IMR-90 (cell line): ENCODE measurements around the gene THRB. TPM values are rescaled to one million over a fixed set of nuclear protein-coding genes. Genes with fewer than 3 reads are reported as not detected.

Source experiments
- ATAC-seq: fragments of 200-7000 bp; cut with Tn5 transposase; 2 replicates; pipeline ENCODE4 v1.9.1; 2020; ENCODE audit warnings: low read depth, mild to moderate bottlenecking, moderate library complexity
- BruUV-seq: library from RNA; stranded (reverse); fragments of 400-500 nt; replicated peaks from 2 replicates; lab custom pipeline; 2021; lab: Mats Ljungman, UMichigan
- CTCF ChIA-PET: fragments of 300-600 bp; formaldehyde crosslinking; extraction: SDS; loops from one replicate; lab custom pipeline; 2021; ENCODE audit warnings: antibody characterized with exemption; lab: Yijun Ruan, JAX
- POLR2A ChIA-PET: fragments of 300-600 bp; sonication (Branson Sonifier 250); formaldehyde crosslinking; loops from one replicate; lab custom pipeline; 2022; ENCODE audit warnings: antibody characterized with exemption; ENCODE audit not compliant: unreplicated experiment; lab: Charles Lee
- DNase-seq: peaks from one replicate; pipeline ENCODE4 v3.0.0; 2013
- H2AFZ ChIP-seq: replicated peaks from 2 replicates; pipeline ENCODE3; 2013; ENCODE audit warnings: low read length, mild to moderate bottlenecking; ENCODE audit not compliant: poor library complexity
- H2AK5ac ChIP-seq: 2 replicates; pipeline ENCODE4 v1.6.1; 2013; ENCODE audit warnings: low read depth, low read length, inconsistent platforms
- H2AK9ac ChIP-seq: replicated peaks from 2 replicates; pipeline ENCODE3; 2013; ENCODE audit warnings: mild to moderate bottlenecking, low read depth, low read length, moderate library complexity; ENCODE audit not compliant: poor library complexity
- H2BK120ac ChIP-seq: 2 replicates; pipeline ENCODE4 v1.6.1; 2013; ENCODE audit warnings: low read depth, low read length, inconsistent platforms
- H2BK15ac ChIP-seq: 3 replicates; pipeline ENCODE4 v1.6.1; 2013; ENCODE audit warnings: low read depth, low read length, inconsistent platforms
- H2BK20ac ChIP-seq: 2 replicates; pipeline ENCODE4 v1.6.1; 2013; ENCODE audit warnings: low read depth, mild to moderate bottlenecking, inconsistent platforms, low read length, moderate library complexity
- H2BK5ac ChIP-seq: 2 replicates; pipeline ENCODE4 v1.6.1; 2013; ENCODE audit warnings: mild to moderate bottlenecking, low read depth, low read length, inconsistent platforms; ENCODE audit not compliant: poor library complexity, severe bottlenecking
- H3K14ac ChIP-seq: replicated peaks from 2 replicates; pipeline ENCODE4 v1.6.1; 2013; ENCODE audit warnings: low read depth, low read length, inconsistent platforms
- H3K18ac ChIP-seq: 2 replicates; pipeline ENCODE4 v1.6.1; 2013; ENCODE audit warnings: low read depth, low read length, control low read depth
- H3K23ac ChIP-seq: 2 replicates; pipeline ENCODE4 v1.6.1; 2013; ENCODE audit warnings: low read depth, low read length, inconsistent platforms
- H3K27ac ChIP-seq: 2 replicates; pipeline ENCODE4 v1.5.1; 2013; ENCODE audit warnings: mild to moderate bottlenecking, control low read depth, low read length; ENCODE audit not compliant: insufficient read depth
- H3K27me3 ChIP-seq: 2 replicates; pipeline ENCODE4 v1.6.1; 2013; ENCODE audit warnings: low read length; ENCODE audit not compliant: control insufficient read depth, insufficient read depth
- H3K36me3 ChIP-seq: 2 replicates; pipeline ENCODE4 v1.6.1; 2013; ENCODE audit warnings: low read length, mixed read lengths; ENCODE audit not compliant: control insufficient read depth, insufficient read depth
- H3K4ac ChIP-seq: 2 replicates; pipeline ENCODE4 v1.6.1; 2013; ENCODE audit warnings: low read depth, low read length, inconsistent platforms
- H3K4me1 ChIP-seq: 2 replicates; pipeline ENCODE4 v1.6.1; 2013; ENCODE audit warnings: low read length, mixed read lengths; ENCODE audit not compliant: control insufficient read depth, insufficient read depth
- H3K4me2 ChIP-seq: 2 replicates; pipeline ENCODE4 v1.6.1; 2013; ENCODE audit warnings: low read depth, mild to moderate bottlenecking, control low read depth, low read length, moderate library complexity
- H3K4me3 ChIP-seq: 2 replicates; pipeline ENCODE4 v1.5.1; 2013; ENCODE audit warnings: low read depth, mild to moderate bottlenecking, control low read depth, low read length, moderate library complexity; ENCODE audit not compliant: insufficient read depth
- H3K56ac ChIP-seq: 2 replicates; pipeline ENCODE4 v1.6.1; 2013; ENCODE audit warnings: low read length, inconsistent platforms; ENCODE audit not compliant: insufficient read depth; ENCODE audit errors: extremely low read depth
- H3K79me1 ChIP-seq, 2 experiments: 2 replicates each; pipeline ENCODE4 v1.6.1; 2013; ENCODE audit warnings: low read length in 2 of 2, inconsistent platforms in 1 of 2, low read depth in 1 of 2
- H3K9ac ChIP-seq: 2 replicates; pipeline ENCODE4 v1.6.1; 2013; ENCODE audit warnings: low read depth, low read length, control low read depth
- H3K9me1 ChIP-seq: 2 replicates; pipeline ENCODE4 v1.6.1; 2013; ENCODE audit warnings: low read length, inconsistent platforms; ENCODE audit not compliant: insufficient read depth
- H3K9me3 ChIP-seq: 2 replicates; pipeline ENCODE4 v1.6.1; 2013; ENCODE audit warnings: low read length; ENCODE audit not compliant: control insufficient read depth, insufficient read depth
- H4K20me1 ChIP-seq: 2 replicates; pipeline ENCODE4 v1.6.1; 2013; ENCODE audit warnings: low read length, inconsistent platforms; ENCODE audit not compliant: insufficient read depth
- H4K5ac ChIP-seq: 2 replicates; pipeline ENCODE4 v1.6.1; 2013; ENCODE audit warnings: mild to moderate bottlenecking, low read depth, low read length, control low read depth
- H4K8ac ChIP-seq, 2 experiments: 2 replicates each; pipeline ENCODE4 v1.6.1; 2013; ENCODE audit warnings: low read depth in 2 of 2, low read length in 2 of 2, control low read depth in 1 of 2, inconsistent platforms in 1 of 2
- H4K91ac ChIP-seq: 2 replicates; pipeline ENCODE4 v1.6.1; 2013; ENCODE audit warnings: low read depth, low read length, inconsistent platforms; ENCODE audit not compliant: insufficient read depth
- BHLHE40 ChIP-seq: fragments of 150-350 bp; IDR thresholded peaks from 2 replicates; pipeline ENCODE4 v1.6.1; 2016; ENCODE audit warnings: mild to moderate bottlenecking, low read depth, low read length
- CEBPB ChIP-seq: IDR thresholded peaks from 2 replicates; pipeline ENCODE4 v1.6.1; 2012; ENCODE audit warnings: low read depth, low read length, improper control_type of control experiment
- MAFK ChIP-seq: IDR thresholded peaks from 2 replicates; pipeline ENCODE4 v1.6.1; 2012; ENCODE audit warnings: low read depth, low read length, improper control_type of control experiment
- MAZ ChIP-seq: IDR thresholded peaks from 2 replicates; pipeline ENCODE4 v1.6.1; 2012; ENCODE audit warnings: low read depth, mild to moderate bottlenecking, low read length, improper control_type of control experiment, moderate library complexity, borderline replicate concordance
- MXI1 ChIP-seq: IDR thresholded peaks from 2 replicates; pipeline ENCODE4 v1.6.1; 2012; ENCODE audit warnings: low read depth, mild to moderate bottlenecking, low read length, moderate library complexity, borderline replicate concordance
- POLR2A ChIP-seq: IDR thresholded peaks from 2 replicates; pipeline ENCODE4 v1.6.1; 2012; ENCODE audit warnings: mild to moderate bottlenecking, low read depth, low read length
- RAD21 ChIP-seq: IDR thresholded peaks from 2 replicates; pipeline ENCODE4 v1.6.1; 2012; ENCODE audit warnings: low read length, improper control_type of control experiment
- RCOR1 ChIP-seq: IDR thresholded peaks from 2 replicates; pipeline ENCODE4 v1.6.1; 2012; ENCODE audit warnings: mild to moderate bottlenecking, low read length, improper control_type of control experiment; ENCODE audit not compliant: insufficient replicate concordance
- RFX5 ChIP-seq: IDR thresholded peaks from 2 replicates; pipeline ENCODE4 v1.8.0; 2012; ENCODE audit warnings: low read depth, mild to moderate bottlenecking, low read length, moderate library complexity
- SMC3 ChIP-seq: fragments of 150-350 bp; IDR thresholded peaks from 2 replicates; pipeline ENCODE4 v1.6.1; 2016; ENCODE audit warnings: low read depth, mild to moderate bottlenecking, antibody characterized with exemption, low read length, moderate library complexity
- WGBS, 2 experiments: methylation state at CpG; one replicate each; pipeline versions ENCODE4 v1.1.5 to v1.1.7; 2013; ENCODE audit warnings: missing lambda C conversion rate in 2 of 2; ENCODE audit not compliant: insufficient read length in 1 of 2; ENCODE audit errors: extremely low coverage in 2 of 2; 5-methylcytosine and 5-hydroxymethylcytosine counted together
- dilution Hi-C: fragments of 300-500 bp; cut with HindIII; formaldehyde crosslinking; loops from one replicate; pipeline ENCODE4 v1.14.3; 2018; ENCODE audit warnings: low sequenced_read_pairs; ENCODE audit not compliant: unreplicated experiment
- in situ Hi-C: fragments of 300-500 bp; cut with MboI; formaldehyde crosslinking; loops from 3 replicates; pipeline ENCODE4 v1.14.3; 2019; ENCODE audit warnings: low sequenced_read_pairs, inconsistent platforms, mixed read lengths
- intact Hi-C: fragments of 100-400 bp; cut with micrococcal nuclease; formaldehyde crosslinking; loops from 2 replicates; pipeline ENCODE4 v1.10.0; 2022
- polyA plus RNA-seq, 3 experiments: library from polyadenylated mRNA; depleted of rRNA; stranded (reverse); fragments of >200 nt; gene quantifications; 2 replicates each; pipeline ENCODE4 v1.2.3, GENCODE V29; 2012; ENCODE audit warnings: low replicate concordance in 1 of 3
- total RNA-seq: library from RNA; depleted of rRNA; stranded (reverse); fragments of >200 nt; gene quantifications from 2 replicates; pipeline ENCODE4 v1.2.3, GENCODE V29; 2012
- TF ChIP-seq, protein P1 (sequence below): fragments of 150-350 bp; IDR thresholded peaks from 2 replicates; pipeline ENCODE4 v1.6.1; 2017; ENCODE audit warnings: mild to moderate bottlenecking, antibody characterized with exemption, low read length, low read depth
- TF ChIP-seq, protein P2 (sequence below): fragments of 150-350 bp; IDR thresholded peaks from 2 replicates; pipeline ENCODE4 v1.6.1; 2016; ENCODE audit warnings: low read depth, mild to moderate bottlenecking, low read length, moderate library complexity, borderline replicate concordance
- TF ChIP-seq, protein P3 (sequence below): conservative IDR thresholded peaks from 2 replicates; pipeline ENCODE4 v1.5.1; 2012; ENCODE audit warnings: mild to moderate bottlenecking, low read depth, low read length, improper control_type of control experiment

THRB gene
- total and polyA plus RNA-seq, 2 of the 4 experiments (the other 2 are of a cell fraction) = under 0.01 TPM; not detected in 1

DNA sequence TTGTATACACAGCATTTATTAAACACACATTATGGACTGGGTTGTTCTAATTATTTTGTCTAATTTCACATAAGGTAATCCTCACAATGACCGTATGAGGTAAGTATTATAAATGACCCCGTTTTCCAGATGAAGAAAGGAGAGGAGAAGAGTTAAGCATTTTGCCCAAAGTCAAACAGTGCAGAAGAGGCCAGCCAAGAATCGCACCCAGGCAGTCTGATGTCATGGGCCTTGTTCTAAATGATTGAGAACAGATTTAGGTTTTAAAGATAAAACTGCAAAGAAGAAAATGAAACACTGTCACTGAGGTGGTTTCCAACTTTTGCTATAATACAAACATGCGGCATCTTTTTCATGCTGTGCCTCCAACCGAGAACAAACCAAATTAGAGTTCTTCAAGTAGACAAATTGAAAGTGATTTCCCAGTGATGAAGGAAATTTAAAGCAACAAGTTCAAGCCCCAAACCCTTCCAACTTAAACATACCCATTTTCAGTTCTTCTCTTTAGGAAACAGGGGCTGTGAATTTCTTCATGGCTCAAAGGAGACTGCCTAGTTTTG, 155.3 kb downstream of the THRB start:
- ChIA-PET CTCF (no interaction called here), POLR2A (no interaction called here)
- Histone ChIP-seq H3K23ac (no peak overlapping the region), H3K4me2 (no peak overlapping the region), H3K9me1 (no peaks in the 10 kb centered on the region), H4K20me1 (no peaks in the 10 kb centered on the region), H3K14ac (no peak overlapping the region), H3K79me1 (no peaks in the 10 kb centered on the region), H3K18ac (no peak overlapping the region), H3K36me3 (no peaks in the 10 kb centered on the region), H3K27me3 (no peaks in the 10 kb centered on the region; the same call in 1 of the 2 replicates), H3K4me3 (no peak overlapping the region), H4K91ac (no peak overlapping the region), H3K4ac (no peak overlapping the region), H3K27ac (no peak overlapping the region), H3K9me3 (no peaks in the 10 kb centered on the region), H4K5ac (no peak overlapping the region), H3K4me1 (no peaks in the 10 kb centered on the region), H2BK120ac (no peak overlapping the region), H2AFZ (no peak overlapping the region), H3K9ac (no peak overlapping the region), H2BK15ac (no peak overlapping the region), H2BK20ac (no peak overlapping the region), H2AK5ac (no peak overlapping the region), H2AK9ac (no peak overlapping the region), H4K8ac (no peak overlapping the region), H2BK5ac (no peak overlapping the region), H3K56ac (no peak overlapping the region)
- in situ Hi-C loops = no loop called here
- no peak for ATAC-seq
- TF ChIP-seq POLR2A (no peak), RCOR1 (no peak), RAD21 (no peak), CEBPB (no peak), MXI1 (no peak), MAZ (no peak), RFX5 (no peak), SMC3 (no peak), MAFK (no peak), BHLHE40 (no peak)
- TF ChIP-seq, protein P1, sequence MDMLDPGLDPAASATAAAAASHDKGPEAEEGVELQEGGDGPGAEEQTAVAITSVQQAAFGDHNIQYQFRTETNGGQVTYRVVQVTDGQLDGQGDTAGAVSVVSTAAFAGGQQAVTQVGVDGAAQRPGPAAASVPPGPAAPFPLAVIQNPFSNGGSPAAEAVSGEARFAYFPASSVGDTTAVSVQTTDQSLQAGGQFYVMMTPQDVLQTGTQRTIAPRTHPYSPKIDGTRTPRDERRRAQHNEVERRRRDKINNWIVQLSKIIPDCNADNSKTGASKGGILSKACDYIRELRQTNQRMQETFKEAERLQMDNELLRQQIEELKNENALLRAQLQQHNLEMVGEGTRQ = no peak
- TF ChIP-seq, protein P2, sequence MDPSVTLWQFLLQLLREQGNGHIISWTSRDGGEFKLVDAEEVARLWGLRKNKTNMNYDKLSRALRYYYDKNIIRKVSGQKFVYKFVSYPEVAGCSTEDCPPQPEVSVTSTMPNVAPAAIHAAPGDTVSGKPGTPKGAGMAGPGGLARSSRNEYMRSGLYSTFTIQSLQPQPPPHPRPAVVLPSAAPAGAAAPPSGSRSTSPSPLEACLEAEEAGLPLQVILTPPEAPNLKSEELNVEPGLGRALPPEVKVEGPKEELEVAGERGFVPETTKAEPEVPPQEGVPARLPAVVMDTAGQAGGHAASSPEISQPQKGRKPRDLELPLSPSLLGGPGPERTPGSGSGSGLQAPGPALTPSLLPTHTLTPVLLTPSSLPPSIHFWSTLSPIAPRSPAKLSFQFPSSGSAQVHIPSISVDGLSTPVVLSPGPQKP = no peak
- TF ChIP-seq, protein P3, sequence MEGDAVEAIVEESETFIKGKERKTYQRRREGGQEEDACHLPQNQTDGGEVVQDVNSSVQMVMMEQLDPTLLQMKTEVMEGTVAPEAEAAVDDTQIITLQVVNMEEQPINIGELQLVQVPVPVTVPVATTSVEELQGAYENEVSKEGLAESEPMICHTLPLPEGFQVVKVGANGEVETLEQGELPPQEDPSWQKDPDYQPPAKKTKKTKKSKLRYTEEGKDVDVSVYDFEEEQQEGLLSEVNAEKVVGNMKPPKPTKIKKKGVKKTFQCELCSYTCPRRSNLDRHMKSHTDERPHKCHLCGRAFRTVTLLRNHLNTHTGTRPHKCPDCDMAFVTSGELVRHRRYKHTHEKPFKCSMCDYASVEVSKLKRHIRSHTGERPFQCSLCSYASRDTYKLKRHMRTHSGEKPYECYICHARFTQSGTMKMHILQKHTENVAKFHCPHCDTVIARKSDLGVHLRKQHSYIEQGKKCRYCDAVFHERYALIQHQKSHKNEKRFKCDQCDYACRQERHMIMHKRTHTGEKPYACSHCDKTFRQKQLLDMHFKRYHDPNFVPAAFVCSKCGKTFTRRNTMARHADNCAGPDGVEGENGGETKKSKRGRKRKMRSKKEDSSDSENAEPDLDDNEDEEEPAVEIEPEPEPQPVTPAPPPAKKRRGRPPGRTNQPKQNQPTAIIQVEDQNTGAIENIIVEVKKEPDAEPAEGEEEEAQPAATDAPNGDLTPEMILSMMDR = no peak
- DNase-seq = no peak
- intact Hi-C loops = no loop called here
- no CpG with 5 or more reads among the region's 5 CpGs for WGBS, 2 experiments
- dilution Hi-C loops = no loop called here
- no TSS peak for BruUV-seq
